ENCODE measurements around the gene CAMTA2.
A peak's percentile ranks its signal among the peaks of the same experiment; 100 is the strongest.

The CAMTA2 gene

GRCh38 chr17:4950746-4951204 lies 36.7 kb downstream of the CAMTA2 start, which contains the start of gene ENO3:
ENO3 (plus strand) TSS chr17:4951119; CDS start chr17:4951830, 711 bp downstream.
- Histone ChIP-seq H3K27ac (ENCODE audit: poor library complexity, severe bottlenecking) (peak within 1 kb of the TSS; percentile 99), H3K9me3 (ENCODE audit: severe bottlenecking) (no peaks in the 10 kb centered on the region), H3K36me3 (ENCODE audit: low read depth) (peaks cover 23% of the 10 kb centered on the region), H3K4me3 (ENCODE audit: severe bottlenecking) (peak within 1 kb of the TSS; percentile 88), H3K27me3 (ENCODE audit: insufficient read depth, poor library complexity, severe bottlenecking) (no peaks in the 10 kb centered on the region), H3K4me1 (ENCODE audit: insufficient read depth, poor library complexity, severe bottlenecking) (peaks cover 12% of the 10 kb centered on the region)
- no peak for ATAC-seq (ENCODE audit: low read depth)
- TF ChIP-seq, protein P1, sequence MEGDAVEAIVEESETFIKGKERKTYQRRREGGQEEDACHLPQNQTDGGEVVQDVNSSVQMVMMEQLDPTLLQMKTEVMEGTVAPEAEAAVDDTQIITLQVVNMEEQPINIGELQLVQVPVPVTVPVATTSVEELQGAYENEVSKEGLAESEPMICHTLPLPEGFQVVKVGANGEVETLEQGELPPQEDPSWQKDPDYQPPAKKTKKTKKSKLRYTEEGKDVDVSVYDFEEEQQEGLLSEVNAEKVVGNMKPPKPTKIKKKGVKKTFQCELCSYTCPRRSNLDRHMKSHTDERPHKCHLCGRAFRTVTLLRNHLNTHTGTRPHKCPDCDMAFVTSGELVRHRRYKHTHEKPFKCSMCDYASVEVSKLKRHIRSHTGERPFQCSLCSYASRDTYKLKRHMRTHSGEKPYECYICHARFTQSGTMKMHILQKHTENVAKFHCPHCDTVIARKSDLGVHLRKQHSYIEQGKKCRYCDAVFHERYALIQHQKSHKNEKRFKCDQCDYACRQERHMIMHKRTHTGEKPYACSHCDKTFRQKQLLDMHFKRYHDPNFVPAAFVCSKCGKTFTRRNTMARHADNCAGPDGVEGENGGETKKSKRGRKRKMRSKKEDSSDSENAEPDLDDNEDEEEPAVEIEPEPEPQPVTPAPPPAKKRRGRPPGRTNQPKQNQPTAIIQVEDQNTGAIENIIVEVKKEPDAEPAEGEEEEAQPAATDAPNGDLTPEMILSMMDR (IDR thresholded peaks at IDR 0.05; ENCODE audit: poor library complexity, severe bottlenecking): no peak
- DNase-seq (ENCODE audit: low spot score): no peak

DNA sequence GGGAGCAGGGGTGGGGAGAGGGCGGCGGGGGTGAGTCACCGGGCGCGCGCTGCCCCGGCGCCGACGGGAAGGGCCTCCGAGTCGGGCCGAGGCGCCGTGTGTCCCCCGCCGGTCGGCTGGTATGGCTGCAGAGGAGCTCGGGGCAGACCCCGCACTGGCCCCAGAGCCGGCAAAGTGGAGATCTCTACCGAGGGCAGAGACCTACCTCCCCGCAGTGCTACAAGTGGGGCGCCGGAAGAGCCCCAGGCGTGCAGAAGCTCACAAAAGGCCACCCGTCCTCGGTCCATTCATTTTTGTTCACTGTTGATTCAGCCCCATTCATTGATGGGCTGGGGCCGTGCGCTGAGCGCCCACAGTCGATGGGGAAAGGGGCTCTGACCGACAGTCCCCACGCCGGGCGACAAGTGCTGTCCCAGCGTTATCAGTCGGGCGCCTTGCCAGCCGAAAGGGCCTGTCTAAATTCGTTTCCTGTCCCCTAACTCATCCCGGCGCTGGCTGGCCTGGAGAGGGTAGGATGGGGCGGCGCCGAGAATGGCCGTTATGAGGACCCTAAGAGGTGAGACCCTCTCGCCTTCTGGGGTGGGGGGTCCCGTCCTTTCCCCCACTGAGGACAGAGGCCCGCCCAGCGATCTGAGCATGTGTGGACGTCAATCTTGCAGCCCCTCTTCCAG lies 37.3 kb downstream of the CAMTA2 start:
- TF ChIP-seq, protein P1 (IDR thresholded peaks at IDR 0.05; ENCODE audit: poor library complexity, severe bottlenecking): no peak
- H3K27ac ChIP-seq (ENCODE audit: poor library complexity, severe bottlenecking): peak overlapping the region; percentile 99

DNA sequence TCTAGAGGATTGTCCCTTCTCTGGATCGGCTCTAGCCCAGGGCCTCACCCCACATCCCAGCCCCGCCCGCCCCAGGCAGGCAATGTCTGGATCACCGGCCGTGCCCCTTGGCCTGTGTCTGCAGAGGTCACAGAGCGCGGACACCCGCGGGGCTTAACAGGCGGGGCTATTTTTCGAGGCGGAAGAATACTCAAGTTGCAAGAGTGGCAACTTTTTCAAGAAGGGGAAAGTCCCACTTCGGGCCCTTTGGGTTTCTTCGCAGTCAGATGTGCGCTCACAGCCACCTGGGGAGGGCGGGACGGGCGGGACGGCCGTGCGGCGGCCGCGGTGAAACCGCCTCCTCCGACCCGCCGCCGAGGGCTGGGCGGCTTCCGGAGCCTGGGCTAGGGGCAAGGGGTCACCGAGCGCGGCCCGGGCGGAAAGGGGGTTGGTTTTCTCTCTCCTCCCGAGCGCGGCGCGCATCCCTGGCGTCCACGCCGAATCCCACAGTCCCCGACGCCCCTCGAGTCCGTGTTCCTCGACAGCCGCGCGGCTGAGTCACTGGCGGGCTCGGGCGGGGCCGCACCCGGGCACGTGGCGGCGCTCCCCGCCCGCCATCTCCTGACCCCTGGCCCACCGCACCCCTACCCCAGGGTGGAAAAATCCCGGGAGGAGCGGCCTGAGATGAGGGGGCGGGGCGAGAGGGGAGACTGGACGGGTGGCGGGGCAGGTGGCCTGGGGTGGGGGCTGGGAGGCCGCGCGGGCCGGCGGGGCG lies 38.0 kb downstream of the CAMTA2 start:
- H3K4me1 ChIP-seq (ENCODE audit: insufficient read depth, poor library complexity, severe bottlenecking): peaks cover 25% of the 10 kb centered on the region
- DNase-seq (ENCODE audit: low spot score): peak; percentile 92

More for the DNA sequence above, 37.3 kb downstream of the CAMTA2 start:
- H3K9me3 ChIP-seq (ENCODE audit: severe bottlenecking): no peaks in the 10 kb centered on the region
- peak overlapping the region; percentile 88 for H3K4me3 ChIP-seq (ENCODE audit: severe bottlenecking)
- peak; percentile 14 for ATAC-seq (ENCODE audit: low read depth)
- peaks cover 18% of the 10 kb centered on the region for H3K4me1 ChIP-seq (ENCODE audit: insufficient read depth, poor library complexity, severe bottlenecking)
- no peaks in the 10 kb centered on the region for H3K27me3 ChIP-seq (ENCODE audit: insufficient read depth, poor library complexity, severe bottlenecking)
- peaks cover 28% of the 10 kb centered on the region for H3K36me3 ChIP-seq (ENCODE audit: low read depth)
- no peak for DNase-seq (ENCODE audit: low spot score)

DNA sequence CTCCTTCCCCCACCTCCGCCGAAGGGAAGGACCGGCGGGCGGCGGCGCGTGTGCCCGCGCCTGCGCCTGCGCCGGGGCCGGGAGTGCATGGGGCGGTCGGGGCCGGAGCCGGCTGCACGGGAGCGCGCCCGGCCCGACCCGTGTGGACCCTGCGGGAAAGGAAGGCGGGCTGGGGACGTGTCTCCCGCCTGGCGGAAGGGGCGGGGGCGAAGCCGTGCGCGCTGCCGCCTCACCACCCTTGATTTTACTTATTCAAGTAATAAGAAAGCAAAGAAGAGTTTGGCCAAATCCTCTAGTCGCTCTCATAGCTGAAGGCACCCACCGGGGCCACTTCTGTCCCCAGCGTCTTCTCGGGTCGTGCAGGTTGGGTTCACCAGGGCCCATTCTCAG lies 38.5 kb downstream of the CAMTA2 start:
- Histone ChIP-seq H3K27ac (ENCODE audit: poor library complexity, severe bottlenecking) (peak overlapping the region; percentile 99), H3K4me1 (ENCODE audit: insufficient read depth, poor library complexity, severe bottlenecking) (peaks cover 27% of the 10 kb centered on the region), H3K36me3 (ENCODE audit: low read depth) (peaks cover 37% of the 10 kb centered on the region), H3K9me3 (ENCODE audit: severe bottlenecking) (no peaks in the 10 kb centered on the region), H3K4me3 (ENCODE audit: severe bottlenecking) (peak overlapping the region; percentile 88), H3K27me3 (ENCODE audit: insufficient read depth, poor library complexity, severe bottlenecking) (no peaks in the 10 kb centered on the region)
- DNase-seq (ENCODE audit: low spot score): peak; percentile 85
- TF ChIP-seq, protein P1 (IDR thresholded peaks at IDR 0.05; ENCODE audit: poor library complexity, severe bottlenecking): no peak
- ATAC-seq (ENCODE audit: low read depth): peak; percentile 50

More for the DNA sequence above, 38.0 kb downstream of the CAMTA2 start:
- H3K9me3 ChIP-seq (ENCODE audit: severe bottlenecking): no peaks in the 10 kb centered on the region
- ATAC-seq (ENCODE audit: low read depth): peak; percentile 13
- H3K27ac ChIP-seq (ENCODE audit: poor library complexity, severe bottlenecking): peak overlapping the region; percentile 99
- peak overlapping the region; percentile 88 for H3K4me3 ChIP-seq (ENCODE audit: severe bottlenecking)
- H3K27me3 ChIP-seq (ENCODE audit: insufficient read depth, poor library complexity, severe bottlenecking): no peaks in the 10 kb centered on the region
- H3K36me3 ChIP-seq (ENCODE audit: low read depth): peaks cover 34% of the 10 kb centered on the region
- TF ChIP-seq, protein P1 (IDR thresholded peaks at IDR 0.05; ENCODE audit: poor library complexity, severe bottlenecking): no peak

Measured in RWPE2 (cell line).